Neural crest cell (in vitro differentiated cells): ENCODE data around the gene HDGFL2. TPM values are rescaled to one million over a fixed set of nuclear protein-coding genes. Genes with fewer than 3 reads are reported as not detected.
A peak's percentile ranks its signal among the peaks of the same experiment; 100 is the strongest.

Source experiments
- DNase-seq: peaks from one replicate; pipeline ENCODE4 v3.0.0; 2021; ENCODE audit warnings: low read depth, mixed read lengths, low spot score
- H3K27ac Mint-ChIP-seq: one replicate; pipeline ENCODE4 v1.8.0; 2021; ENCODE audit warnings: mild to moderate bottlenecking, mixed read lengths; ENCODE audit not compliant: unreplicated experiment
- H3K27me3 Mint-ChIP-seq: 2 replicates; pipeline ENCODE4 v1.8.0; 2021; ENCODE audit warnings: low read depth, mild to moderate bottlenecking, mixed read lengths
- H3K36me3 Mint-ChIP-seq: 2 replicates; pipeline ENCODE4 v1.8.0; 2021; ENCODE audit warnings: low read depth, mild to moderate bottlenecking, mixed read lengths
- H3K4me1 Mint-ChIP-seq: 2 replicates; pipeline ENCODE4 v1.8.0; 2021; ENCODE audit warnings: mixed read lengths
- H3K4me3 Mint-ChIP-seq: one replicate; pipeline ENCODE4 v1.8.0; 2021; ENCODE audit warnings: mild to moderate bottlenecking, mixed read lengths
- H3K9me3 Mint-ChIP-seq: 2 replicates; pipeline ENCODE4 v1.8.0; 2021; ENCODE audit warnings: mixed read lengths
- total RNA-seq: library from RNA; stranded (reverse); gene quantifications from 2 replicates; pipeline ENCODE4 v1.2.1, GENCODE V29; 2021
- TF ChIP-seq, protein P1 (sequence below): fragments of 200-600 bp; sonication (generic); conservative IDR thresholded peaks from 2 replicates; pipeline ENCODE4 v1.5.0; 2021; ENCODE audit warnings: antibody characterized with exemption, mild to moderate bottlenecking

Gene HDGFL2
- total RNA-seq, 1 donor from 2014 or later = 110 TPM

DNA sequence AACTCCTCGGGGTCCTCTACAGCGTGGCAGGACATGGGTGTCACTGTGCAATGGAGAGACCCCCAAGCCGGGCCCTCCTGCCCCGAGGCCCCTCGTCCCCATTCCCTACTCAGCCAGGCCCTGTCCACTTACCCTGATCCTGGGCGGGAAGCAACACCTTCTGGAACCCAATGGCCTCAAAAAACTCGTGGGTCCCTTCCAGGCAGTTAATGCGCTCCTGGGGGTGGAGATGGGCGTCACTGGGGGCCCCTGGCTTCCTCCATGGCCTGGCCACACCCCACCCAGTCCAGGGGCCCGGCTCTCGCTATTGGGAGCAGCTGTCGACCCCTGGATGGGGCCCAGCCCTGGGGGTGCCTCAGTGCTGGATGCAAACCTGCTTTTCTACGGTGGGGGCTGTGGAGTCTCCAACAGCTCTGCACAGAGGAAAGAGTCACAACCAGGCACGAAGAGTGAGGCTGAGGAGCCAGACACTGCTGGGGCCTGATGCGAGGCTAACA lies 25.3 kb upstream of the HDGFL2 start:
- no peak overlapping the region for H3K27ac Mint-ChIP-seq
- no peak for DNase-seq
- H3K9me3 Mint-ChIP-seq = no peaks in the 10 kb centered on the region
- H3K36me3 Mint-ChIP-seq = peaks cover 5% of the 10 kb centered on the region
- H3K27me3 Mint-ChIP-seq = peaks cover 7% of the 10 kb centered on the region
- H3K4me1 Mint-ChIP-seq = no peaks in the 10 kb centered on the region
- TF ChIP-seq, protein P1, sequence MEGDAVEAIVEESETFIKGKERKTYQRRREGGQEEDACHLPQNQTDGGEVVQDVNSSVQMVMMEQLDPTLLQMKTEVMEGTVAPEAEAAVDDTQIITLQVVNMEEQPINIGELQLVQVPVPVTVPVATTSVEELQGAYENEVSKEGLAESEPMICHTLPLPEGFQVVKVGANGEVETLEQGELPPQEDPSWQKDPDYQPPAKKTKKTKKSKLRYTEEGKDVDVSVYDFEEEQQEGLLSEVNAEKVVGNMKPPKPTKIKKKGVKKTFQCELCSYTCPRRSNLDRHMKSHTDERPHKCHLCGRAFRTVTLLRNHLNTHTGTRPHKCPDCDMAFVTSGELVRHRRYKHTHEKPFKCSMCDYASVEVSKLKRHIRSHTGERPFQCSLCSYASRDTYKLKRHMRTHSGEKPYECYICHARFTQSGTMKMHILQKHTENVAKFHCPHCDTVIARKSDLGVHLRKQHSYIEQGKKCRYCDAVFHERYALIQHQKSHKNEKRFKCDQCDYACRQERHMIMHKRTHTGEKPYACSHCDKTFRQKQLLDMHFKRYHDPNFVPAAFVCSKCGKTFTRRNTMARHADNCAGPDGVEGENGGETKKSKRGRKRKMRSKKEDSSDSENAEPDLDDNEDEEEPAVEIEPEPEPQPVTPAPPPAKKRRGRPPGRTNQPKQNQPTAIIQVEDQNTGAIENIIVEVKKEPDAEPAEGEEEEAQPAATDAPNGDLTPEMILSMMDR = no peak
- H3K4me3 Mint-ChIP-seq = no peak overlapping the region

DNA sequence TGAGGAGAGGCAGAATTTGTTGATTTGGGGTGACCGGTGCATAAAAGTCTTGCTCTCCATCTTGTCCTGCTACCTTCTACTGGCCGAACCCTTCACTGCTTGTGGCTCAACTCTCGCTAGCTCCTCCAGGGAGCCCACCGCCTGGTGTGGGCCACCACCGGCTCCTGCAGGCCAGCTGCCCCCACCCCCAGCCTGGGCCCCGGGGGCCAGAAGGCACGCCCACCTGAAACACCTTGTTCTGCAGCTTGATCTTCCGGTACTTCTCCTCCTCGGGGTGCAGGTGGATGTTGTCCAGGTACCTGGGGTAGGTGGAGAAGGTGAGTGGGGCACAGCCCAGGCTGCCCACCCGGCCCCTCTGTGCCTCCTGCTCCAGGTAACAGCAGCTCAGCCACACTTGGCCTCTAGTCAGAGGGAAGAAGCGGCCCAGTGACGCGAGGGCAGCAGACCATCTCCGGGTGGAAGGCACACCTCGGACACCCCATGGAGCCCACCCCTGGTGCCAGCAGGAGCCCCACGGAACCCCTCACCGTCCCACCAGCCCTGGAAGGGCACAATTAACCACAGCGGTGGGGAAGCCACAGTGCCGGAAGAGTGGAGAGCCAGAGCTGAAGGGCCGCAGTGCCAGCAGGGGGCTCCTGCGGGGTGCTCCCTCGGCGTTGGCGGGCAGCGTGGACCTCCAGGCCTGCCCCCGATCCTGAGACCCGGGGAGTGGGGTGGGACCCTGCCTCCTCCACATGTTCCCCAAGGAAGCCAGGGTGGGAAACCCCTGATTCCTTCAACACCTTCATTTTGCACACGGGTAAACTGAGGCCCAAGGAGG lies 24.6 kb upstream of the HDGFL2 start:
- TF ChIP-seq, protein P1 = no peak
- no peak for DNase-seq
- Mint-ChIP-seq H3K27me3 (peaks cover 2% of the 10 kb centered on the region), H3K4me3 (no peak overlapping the region), H3K4me1 (no peaks in the 10 kb centered on the region), H3K36me3 (peaks cover 5% of the 10 kb centered on the region), H3K27ac (no peak overlapping the region), H3K9me3 (no peaks in the 10 kb centered on the region)

DNA sequence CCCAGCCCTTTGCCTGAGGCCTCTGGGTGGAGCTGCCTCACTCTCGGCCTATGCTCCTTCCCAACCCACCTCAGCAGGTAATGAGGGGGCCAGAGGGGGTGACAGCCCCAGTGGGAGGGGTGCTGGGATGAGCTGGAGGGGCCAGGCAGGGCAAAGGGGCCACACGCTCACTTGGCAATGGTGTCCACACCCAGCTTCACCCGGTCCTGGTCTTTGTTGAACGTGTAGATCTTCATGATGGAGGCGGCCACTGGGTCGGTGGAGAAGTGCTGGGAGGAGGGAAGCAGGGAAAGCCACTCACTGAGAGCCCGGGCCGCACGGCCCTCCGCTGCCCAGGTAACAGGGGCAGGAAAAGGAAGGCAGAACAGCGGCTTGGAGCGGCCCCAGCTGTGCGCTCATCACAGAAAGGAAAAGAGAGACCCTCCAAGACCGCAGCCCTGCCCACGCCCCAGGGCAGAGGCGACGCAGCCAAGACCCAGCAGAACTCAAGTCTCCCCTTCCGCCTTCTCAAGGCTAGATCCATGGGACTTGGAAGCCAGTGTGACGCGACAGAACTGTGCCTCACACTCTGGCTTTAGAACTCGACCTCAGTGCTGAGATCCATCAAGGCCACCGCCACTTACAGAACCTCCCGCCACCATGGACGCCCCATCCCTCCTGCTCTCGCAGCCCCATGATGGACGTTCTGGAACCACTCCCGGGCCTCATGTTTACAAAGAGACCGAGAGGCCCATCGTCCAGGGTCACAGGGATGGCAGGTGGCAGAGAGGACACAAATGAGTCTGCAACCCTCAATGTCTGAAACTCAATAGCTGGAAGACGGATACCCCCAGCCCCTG lies 23.7 kb upstream of the HDGFL2 start:
- H3K4me3 Mint-ChIP-seq = peak overlapping the region; percentile 31
- H3K9me3 Mint-ChIP-seq = no peaks in the 10 kb centered on the region
- H3K36me3 Mint-ChIP-seq = peaks cover 2% of the 10 kb centered on the region
- H3K27ac Mint-ChIP-seq = no peak overlapping the region
- TF ChIP-seq, protein P1 = no peak
- no peaks in the 10 kb centered on the region for H3K4me1 Mint-ChIP-seq
- H3K27me3 Mint-ChIP-seq = peaks cover 2% of the 10 kb centered on the region
- DNase-seq = no peak

- Mint-ChIP-seq H3K4me3 (no peak overlapping the region), H3K27ac (no peak overlapping the region)
- DNase-seq = no peak
Observed at GRCh38 chr19:4449022-4449638, 23.0 kb upstream of the HDGFL2 start.

DNA sequence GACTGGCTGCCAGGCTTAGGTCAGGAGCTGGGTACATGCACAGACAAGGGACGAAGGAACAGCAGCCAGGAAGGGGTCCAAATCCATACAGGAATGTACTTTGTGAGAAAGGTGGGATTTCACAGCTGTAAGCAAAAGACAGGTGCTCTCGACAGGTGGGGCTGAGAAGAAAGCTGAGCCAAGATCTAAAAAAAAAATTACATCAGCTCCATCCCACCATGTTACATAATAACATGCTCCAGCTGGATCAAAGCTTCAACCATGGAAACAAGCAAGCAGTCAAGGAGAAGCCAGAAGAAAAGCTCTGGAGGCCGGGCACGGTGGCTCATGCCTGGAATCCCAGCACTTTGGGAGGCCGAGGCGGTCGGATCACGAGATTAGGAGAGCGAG lies 22.5 kb upstream of the HDGFL2 start:
- H3K36me3 Mint-ChIP-seq = peaks cover 2% of the 10 kb centered on the region
- TF ChIP-seq, protein P1 = no peak
- no peaks in the 10 kb centered on the region for H3K4me1 Mint-ChIP-seq
- H3K4me3 Mint-ChIP-seq = no peak overlapping the region
- H3K27me3 Mint-ChIP-seq = peaks cover 2% of the 10 kb centered on the region
- H3K9me3 Mint-ChIP-seq = no peaks in the 10 kb centered on the region
- DNase-seq = no peak
- H3K27ac Mint-ChIP-seq = no peak overlapping the region

More at GRCh38 chr19:4449022-4449638, 23.0 kb upstream of the HDGFL2 start:
- Mint-ChIP-seq H3K36me3 (peaks cover 2% of the 10 kb centered on the region), H3K4me1 (no peaks in the 10 kb centered on the region), H3K27me3 (peaks cover 2% of the 10 kb centered on the region), H3K9me3 (no peaks in the 10 kb centered on the region)
- TF ChIP-seq, protein P1 = no peak
